Activated CD8-positive, alpha-beta memory T cell treated with anti-CD3 and anti-CD28 coated beads, Interleukin-2, amount 10 ng/mL, durations not matched to agents 7 days and 5 days (primary cell): ENCODE data around the gene COQ4. TPM values are rescaled to one million over a fixed set of nuclear protein-coding genes. Genes with fewer than 3 reads are reported as not detected.
A peak's percentile ranks its signal among the peaks of the same experiment; 100 is the strongest.

Experiments
- ATAC-seq: fragments of 150-1000 bp; cut with Tn5 transposase; one replicate; pipeline ENCODE4 v1.10.0; 2021; ENCODE audit warnings: moderate library complexity
- CTCF ChIA-PET: fragments of 350-600 bp; sonication (Branson Sonifier 250); formaldehyde crosslinking; loops from one replicate; lab custom pipeline; 2021; ENCODE audit warnings: antibody characterized with exemption; lab: Charles Lee
- DNase-seq: peaks from one replicate; pipeline ENCODE4 v3.0.0-alpha.2; 2020
- H3K27ac Mint-ChIP-seq: one replicate; pipeline ENCODE4 v1.8.0; 2021; ENCODE audit warnings: mild to moderate bottlenecking, mixed read lengths
- H3K27me3 Mint-ChIP-seq: one replicate; pipeline ENCODE4 v1.8.0; 2021; ENCODE audit warnings: mixed read lengths
- H3K36me3 Mint-ChIP-seq: one replicate; pipeline ENCODE4 v1.8.0; 2021; ENCODE audit warnings: mild to moderate bottlenecking, mixed read lengths
- H3K4me1 Mint-ChIP-seq: one replicate; pipeline ENCODE4 v1.8.0; 2021; ENCODE audit warnings: mixed read lengths
- H3K4me3 Mint-ChIP-seq: one replicate; pipeline ENCODE4 v1.8.0; 2021; ENCODE audit warnings: mild to moderate bottlenecking, moderate library complexity, mixed read lengths
- H3K9me3 Mint-ChIP-seq: one replicate; pipeline ENCODE4 v1.8.0; 2022; ENCODE audit warnings: low read depth, mixed read lengths
- total RNA-seq, 2 experiments: library from RNA; stranded (reverse); gene quantifications; one replicate each; pipeline ENCODE4 v1.2.3, GENCODE V29; 2021

COQ4 gene
- total RNA-seq, 2 experiments from 2014 or later: 29.8 to 41.1 TPM

DNA sequence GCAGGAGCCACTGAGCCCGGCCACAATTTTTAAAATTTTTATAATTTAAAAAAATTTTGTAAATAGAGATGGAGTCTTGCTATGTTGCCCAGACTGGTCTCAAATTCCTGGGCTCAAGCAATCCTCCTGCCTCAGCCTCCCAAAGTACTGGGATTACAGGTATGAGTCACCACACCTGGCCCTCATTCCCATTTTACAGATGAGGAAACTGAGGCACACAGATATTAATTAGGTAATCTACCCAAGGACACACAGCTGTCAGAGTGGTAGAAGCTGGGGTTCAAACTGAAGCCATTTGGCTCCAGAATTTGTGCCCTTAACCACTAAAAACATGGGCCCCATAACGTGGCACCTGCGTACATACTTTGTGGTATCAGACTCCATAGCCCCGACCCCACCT is 7.9 kb upstream of the COQ4 start:
- Mint-ChIP-seq H3K27me3 (no peaks in the 10 kb centered on the region), H3K4me3 (no peak overlapping the region), H3K36me3 (peaks cover 10% of the 10 kb centered on the region), H3K4me1 (no peaks in the 10 kb centered on the region), H3K27ac (no peak overlapping the region), H3K9me3 (no peaks in the 10 kb centered on the region)
- DNase-seq (no peak), ATAC-seq (no peak)
- CTCF ChIA-PET: interaction anchor here (1.9 kb wide), 1 partner anchor 19 kb away, joined by 7 read pairs; no protein-coding TSS in a partner anchor

DNA sequence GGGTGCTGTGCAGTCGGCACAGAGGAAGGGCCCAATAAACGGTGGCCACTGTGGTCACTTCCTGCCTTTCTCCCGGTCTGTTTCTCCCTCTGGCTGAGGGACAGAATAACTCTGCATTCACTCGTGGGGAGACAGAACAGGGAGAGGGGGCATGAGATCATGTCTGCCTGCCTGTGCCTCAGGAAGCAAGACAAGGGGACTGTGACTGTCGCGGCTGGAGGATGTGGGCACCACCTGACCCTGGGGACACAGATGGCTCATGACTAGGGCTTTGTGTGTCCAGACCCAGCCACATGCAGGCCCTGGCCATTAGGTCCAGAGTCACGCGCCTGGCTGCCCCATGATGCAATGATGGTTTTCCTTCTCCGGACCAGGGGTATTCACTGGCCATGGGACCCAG is 6.2 kb upstream of the COQ4 start:
- DNase-seq: no peak
- H3K4me3 Mint-ChIP-seq: no peak overlapping the region
- CTCF ChIA-PET: no interaction called here
- no peak for ATAC-seq
- H3K9me3 Mint-ChIP-seq: no peaks in the 10 kb centered on the region
- H3K27ac Mint-ChIP-seq: no peak overlapping the region
- H3K36me3 Mint-ChIP-seq: peaks cover 10% of the 10 kb centered on the region
- no peaks in the 10 kb centered on the region for H3K27me3 Mint-ChIP-seq
- peaks cover 4% of the 10 kb centered on the region for H3K4me1 Mint-ChIP-seq

- Mint-ChIP-seq H3K9me3 (no peaks in the 10 kb centered on the region), H3K27ac (no peak overlapping the region), H3K4me1 (peaks cover 7% of the 10 kb centered on the region), H3K36me3 (peaks cover 8% of the 10 kb centered on the region), H3K4me3 (no peak overlapping the region), H3K27me3 (no peaks in the 10 kb centered on the region)
- no peak for DNase-seq
- ATAC-seq: no peak
- CTCF ChIA-PET: no interaction called here
Observed at GRCh38 chr9:128317629-128318028, 5.0 kb upstream of the COQ4 start.

GRCh38 chr9:128321343-128321742 is 1.3 kb upstream of the COQ4 start:
- H3K4me1 Mint-ChIP-seq: peaks cover 29% of the 10 kb centered on the region
- CTCF ChIA-PET: interaction anchor here (0.5 to 5.3 kb wide), 3 partner anchors 16 to 45 kb away, joined by 3 to 22 read pairs (median 3); partner anchors contain the start of genes GOLGA2 and SWI5
- peak overlapping the region; percentile 92 for H3K4me3 Mint-ChIP-seq
- peak overlapping the region; percentile 28 for H3K27ac Mint-ChIP-seq
- H3K9me3 Mint-ChIP-seq: no peaks in the 10 kb centered on the region
- no peak for DNase-seq
- no peaks in the 10 kb centered on the region for H3K27me3 Mint-ChIP-seq
- peaks cover 11% of the 10 kb centered on the region for H3K36me3 Mint-ChIP-seq
- no peak for ATAC-seq

DNA sequence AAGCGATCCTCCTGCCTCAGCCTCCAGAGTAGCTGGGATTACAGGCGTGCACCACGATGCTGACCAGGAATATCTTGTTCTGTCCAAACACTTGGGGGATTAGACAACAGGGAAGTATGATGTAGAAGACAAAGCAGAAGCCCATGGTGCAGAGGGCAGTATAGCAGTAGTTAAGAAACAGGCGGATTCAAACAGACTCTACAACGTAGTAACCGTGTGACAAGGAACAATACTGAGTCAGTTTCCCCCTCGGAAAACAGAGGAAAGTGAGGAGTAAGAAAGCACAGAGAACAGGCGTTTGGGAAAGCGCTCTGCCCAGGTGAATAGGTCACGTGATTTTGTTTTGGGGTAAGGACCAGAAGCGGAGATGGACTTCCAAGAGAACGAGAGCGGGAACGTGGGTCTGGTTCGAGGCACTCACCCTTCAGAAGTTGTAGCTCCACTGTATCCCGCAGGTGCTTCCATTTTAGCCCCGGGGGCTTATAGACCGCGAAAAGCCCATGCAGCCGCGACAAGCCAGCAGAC is 698 bp upstream of the COQ4 start:
- Mint-ChIP-seq H3K27me3 (no peaks in the 10 kb centered on the region), H3K36me3 (peaks cover 8% of the 10 kb centered on the region), H3K4me1 (peaks cover 29% of the 10 kb centered on the region), H3K27ac (peak overlapping the region; percentile 94), H3K9me3 (no peaks in the 10 kb centered on the region), H3K4me3 (peak overlapping the region; percentile 92)
- ATAC-seq: peak; percentile 5
- DNase-seq: no peak
- CTCF ChIA-PET: interaction anchor here (0.5 to 5.3 kb wide), 5 partner anchors 16 to 187 kb away, joined by 3 to 22 read pairs (median 3); partner anchors contain the start of genes GOLGA2 and SWI5

DNA sequence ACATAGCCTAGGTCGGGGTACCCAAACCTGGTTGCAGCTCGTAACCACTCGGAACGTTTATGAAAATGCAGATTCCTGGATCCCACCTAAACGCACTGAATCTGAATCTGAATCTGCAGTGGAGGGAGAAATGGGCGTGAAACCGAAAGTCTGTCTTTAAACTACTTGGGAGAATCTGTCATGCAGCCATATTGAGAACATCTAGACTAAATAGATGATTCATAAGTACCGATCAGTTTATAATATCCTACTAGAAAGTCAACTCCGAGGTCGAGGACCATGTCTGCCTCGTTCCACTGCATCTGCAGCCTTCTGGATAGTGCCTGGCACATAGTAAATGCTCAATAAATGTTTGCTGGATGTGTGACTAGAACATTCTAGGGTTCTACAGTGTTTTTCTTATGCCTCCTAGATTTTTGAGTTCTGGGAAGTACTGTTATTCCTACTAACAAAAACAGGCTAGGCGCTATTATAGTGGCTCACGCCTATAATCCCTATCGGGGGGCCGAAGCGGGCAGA is 632 bp downstream of the COQ4 start:
- peak; percentile 5 for ATAC-seq

DNA sequence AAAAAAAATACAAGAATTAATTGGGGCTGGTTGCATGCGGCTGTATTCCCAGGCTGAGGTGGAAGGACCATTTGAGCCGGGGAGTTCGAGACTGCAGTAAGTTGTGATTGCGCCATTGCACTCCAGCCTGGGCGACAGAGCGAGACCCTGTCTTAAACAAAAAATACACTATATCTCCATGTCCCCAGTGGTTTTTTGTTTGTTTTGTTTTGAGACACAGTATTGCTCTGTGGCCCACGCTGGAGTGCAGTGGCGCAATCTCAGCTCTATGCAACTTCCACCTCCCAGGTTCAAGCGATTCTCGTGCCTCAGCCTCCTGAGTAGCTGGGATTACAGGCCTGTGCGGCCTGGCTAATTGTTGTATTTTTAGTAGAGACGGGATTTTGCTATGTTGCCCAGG is 1.2 kb downstream of the COQ4 start:
- ATAC-seq (no peak), DNase-seq (no peak)
- Mint-ChIP-seq H3K27ac (peak overlapping the region; percentile 79), H3K9me3 (no peaks in the 10 kb centered on the region), H3K4me1 (peaks cover 29% of the 10 kb centered on the region), H3K27me3 (no peaks in the 10 kb centered on the region), H3K4me3 (peak overlapping the region; percentile 92), H3K36me3 (peaks cover 6% of the 10 kb centered on the region)
- CTCF ChIA-PET: interaction anchor here (3.9 to 5.3 kb wide), 2 partner anchors 18 to 28 kb away, joined by 10 to 22 read pairs; no protein-coding TSS in a partner anchor

More for the DNA sequence above, 632 bp downstream of the COQ4 start:
- DNase-seq: no peak
- CTCF ChIA-PET: interaction anchor here (3.9 to 5.3 kb wide), 2 partner anchors 18 to 28 kb away, joined by 10 to 22 read pairs; no protein-coding TSS in a partner anchor
- H3K36me3 Mint-ChIP-seq: peaks cover 6% of the 10 kb centered on the region
- peaks cover 29% of the 10 kb centered on the region for H3K4me1 Mint-ChIP-seq
- peak overlapping the region; percentile 92 for H3K4me3 Mint-ChIP-seq
- H3K27me3 Mint-ChIP-seq: no peaks in the 10 kb centered on the region
- H3K27ac Mint-ChIP-seq: peak overlapping the region; percentile 79
- no peaks in the 10 kb centered on the region for H3K9me3 Mint-ChIP-seq

- peak overlapping the region; percentile 52 for H3K27ac Mint-ChIP-seq
- H3K4me1 Mint-ChIP-seq: peaks cover 29% of the 10 kb centered on the region
- no peak for ATAC-seq
- H3K27me3 Mint-ChIP-seq: no peaks in the 10 kb centered on the region
- peaks cover 6% of the 10 kb centered on the region for H3K36me3 Mint-ChIP-seq
- H3K4me3 Mint-ChIP-seq: peak overlapping the region; percentile 38
- no peak for DNase-seq
- no peaks in the 10 kb centered on the region for H3K9me3 Mint-ChIP-seq
- CTCF ChIA-PET: interaction anchor here (1.3 to 5.3 kb wide), 3 partner anchors 17 to 38 kb away, joined by 5 to 22 read pairs (median 10); no protein-coding TSS in a partner anchor
Observed at GRCh38 chr9:128324401-128324800, 1.8 kb downstream of the COQ4 start.

DNA sequence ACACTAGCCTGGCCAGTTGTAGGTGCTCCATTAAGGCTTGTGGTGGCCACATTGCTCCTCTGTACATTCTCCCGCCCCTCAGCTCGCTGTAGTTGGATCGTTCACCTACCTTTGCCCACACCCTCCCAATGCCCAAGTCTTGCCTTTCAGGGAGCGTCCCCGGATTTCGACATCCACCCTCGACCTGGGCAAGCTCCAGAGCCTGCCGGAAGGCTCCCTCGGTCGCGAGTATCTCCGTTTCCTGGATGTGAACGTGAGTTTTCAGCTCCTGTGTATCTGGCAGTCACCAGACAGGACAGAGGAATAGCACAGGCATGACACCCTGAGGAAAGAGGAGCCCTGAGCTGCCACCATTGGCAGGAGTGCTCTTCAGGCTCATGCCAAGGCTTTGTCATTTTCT is 3.0 kb downstream of the COQ4 start:
- Mint-ChIP-seq H3K27me3 (no peaks in the 10 kb centered on the region), H3K9me3 (no peaks in the 10 kb centered on the region), H3K36me3 (peaks cover 6% of the 10 kb centered on the region), H3K4me3 (no peak overlapping the region), H3K4me1 (peaks cover 29% of the 10 kb centered on the region), H3K27ac (no peak overlapping the region)
- CTCF ChIA-PET: interaction anchor here (1.3 to 5.3 kb wide), 3 partner anchors 16 to 37 kb away, joined by 5 to 22 read pairs (median 10); no protein-coding TSS in a partner anchor
- DNase-seq: no peak
- no peak for ATAC-seq

GRCh38 chr9:128333451-128333869 is 10.8 kb downstream of the COQ4 start:
- no peaks in the 10 kb centered on the region for H3K9me3 Mint-ChIP-seq
- DNase-seq: no peak
- CTCF ChIA-PET: interaction anchor here (1.1 to 2.7 kb wide), 2 partner anchors 8 to 38 kb away, joined by 3 to 12 read pairs; no protein-coding TSS in a partner anchor
- no peaks in the 10 kb centered on the region for H3K27me3 Mint-ChIP-seq
- H3K4me3 Mint-ChIP-seq: no peak overlapping the region
- H3K36me3 Mint-ChIP-seq: no peaks in the 10 kb centered on the region
- ATAC-seq: no peak
- no peaks in the 10 kb centered on the region for H3K4me1 Mint-ChIP-seq
- H3K27ac Mint-ChIP-seq: no peak overlapping the region

- Mint-ChIP-seq H3K27ac (no peak overlapping the region), H3K4me1 (peaks cover 4% of the 10 kb centered on the region), H3K9me3 (no peaks in the 10 kb centered on the region), H3K36me3 (no peaks in the 10 kb centered on the region), H3K4me3 (no peak overlapping the region), H3K27me3 (no peaks in the 10 kb centered on the region)
- ATAC-seq: no peak
- CTCF ChIA-PET: interaction anchor here (1.6 kb wide), 1 partner anchor 80 kb away, joined by 4 read pairs; no protein-coding TSS in a partner anchor
- DNase-seq: no peak
Observed at GRCh38 chr9:128335161-128335560, 12.5 kb downstream of the COQ4 start.

DNA sequence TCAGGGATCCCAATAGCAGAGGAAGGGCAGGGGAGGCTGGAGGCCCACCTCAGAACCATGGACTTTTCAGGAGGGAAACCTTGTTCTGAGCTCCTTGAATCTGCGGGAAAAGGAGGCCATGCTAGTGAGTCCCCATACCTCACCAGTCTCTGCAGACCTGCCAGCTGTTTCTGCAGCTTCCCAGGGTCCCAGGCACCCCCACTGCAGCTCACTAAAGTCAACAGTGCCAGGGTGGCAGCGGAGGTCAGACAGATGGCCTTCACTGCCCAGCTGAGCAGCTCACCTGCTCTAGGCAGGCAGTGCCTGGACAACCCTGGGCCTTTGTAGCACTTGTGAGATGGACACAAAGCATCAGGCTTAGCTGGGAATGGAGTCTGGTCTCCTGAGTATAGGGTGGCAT is 13.3 kb downstream of the COQ4 start:
- no peak overlapping the region for H3K27ac Mint-ChIP-seq
- H3K4me1 Mint-ChIP-seq: peaks cover 4% of the 10 kb centered on the region
- no peaks in the 10 kb centered on the region for H3K36me3 Mint-ChIP-seq
- no peaks in the 10 kb centered on the region for H3K27me3 Mint-ChIP-seq
- DNase-seq (no peak), ATAC-seq (no peak)
- no peaks in the 10 kb centered on the region for H3K9me3 Mint-ChIP-seq
- CTCF ChIA-PET: interaction anchor here (1.3 to 1.6 kb wide), 2 partner anchors 41 to 81 kb away, joined by 4 to 5 read pairs; no protein-coding TSS in a partner anchor
- H3K4me3 Mint-ChIP-seq: no peak overlapping the region

GRCh38 chr9:128337936-128338335 is 15.3 kb downstream of the COQ4 start:
- H3K27me3 Mint-ChIP-seq: no peaks in the 10 kb centered on the region
- ATAC-seq: no peak
- CTCF ChIA-PET: interaction anchor here (0.7 to 1.6 kb wide), 3 partner anchors 16 to 41 kb away, joined by 3 to 5 read pairs (median 3); no protein-coding TSS in a partner anchor
- peaks cover 9% of the 10 kb centered on the region for H3K4me1 Mint-ChIP-seq
- no peak overlapping the region for H3K4me3 Mint-ChIP-seq
- no peaks in the 10 kb centered on the region for H3K36me3 Mint-ChIP-seq
- DNase-seq: no peak
- H3K9me3 Mint-ChIP-seq: no peaks in the 10 kb centered on the region
- no peak overlapping the region for H3K27ac Mint-ChIP-seq
